ENCODE data around the gene CLMN.
"Not testable (repeated sequence)": the region's sequence is repeated elsewhere in the genome, so short reads cannot be mapped to it uniquely, and the experiment has no call there.

CLMN gene

GRCh38 chr14:95188380-95188779 is 131.3 kb downstream of the CLMN start:
- no peaks in the 10 kb centered on the region for H3K9me3 ChIP-seq (ENCODE audit: control insufficient read depth, low read depth, low read length)
- H3K27me3 ChIP-seq (ENCODE audit: control insufficient read depth, insufficient read depth, low read length), result no peaks in the 10 kb centered on the region
- no peaks in the 10 kb centered on the region for H3K4me1 ChIP-seq (ENCODE audit: control insufficient read depth, low read depth, low read length)
- no peak overlapping the region for H3K27ac ChIP-seq (ENCODE audit: low read length)
- no peaks in the 10 kb centered on the region for H3K36me3 ChIP-seq (ENCODE audit: control insufficient read depth, low read depth, low read length)
- H3K9ac ChIP-seq (ENCODE audit: low read length), result no peak overlapping the region
- no peak overlapping the region for H3K4me3 ChIP-seq (ENCODE audit: low read length)

GRCh38 chr14:95185767-95186392 is 133.8 kb downstream of the CLMN start:
- Histone ChIP-seq H3K27ac (ENCODE audit: low read length) (no peak overlapping the region), H3K9ac (ENCODE audit: low read length) (no peak overlapping the region), H3K9me3 (ENCODE audit: control insufficient read depth, low read depth, low read length) (no peaks in the 10 kb centered on the region), H3K36me3 (ENCODE audit: control insufficient read depth, low read depth, low read length) (no peaks in the 10 kb centered on the region), H3K27me3 (ENCODE audit: control insufficient read depth, insufficient read depth, low read length) (no peaks in the 10 kb centered on the region), H3K4me1 (ENCODE audit: control insufficient read depth, low read depth, low read length) (peaks cover 4% of the 10 kb centered on the region), H3K4me3 (ENCODE audit: low read length) (no peak overlapping the region)

- H3K9ac ChIP-seq (ENCODE audit: low read length), result no peak overlapping the region
- H3K27ac ChIP-seq (ENCODE audit: low read length), result no peak overlapping the region
- H3K4me1 ChIP-seq (ENCODE audit: control insufficient read depth, low read depth, low read length), result peaks cover 4% of the 10 kb centered on the region
- no peaks in the 10 kb centered on the region for H3K9me3 ChIP-seq (ENCODE audit: control insufficient read depth, low read depth, low read length)
- H3K27me3 ChIP-seq (ENCODE audit: control insufficient read depth, insufficient read depth, low read length), result no peaks in the 10 kb centered on the region
- H3K36me3 ChIP-seq (ENCODE audit: control insufficient read depth, low read depth, low read length), result no peaks in the 10 kb centered on the region
- no peak overlapping the region for H3K4me3 ChIP-seq (ENCODE audit: low read length)
Measured at GRCh38 chr14:95185033-95185766, 134.5 kb downstream of the CLMN start.

GRCh38 chr14:95184413-95184790 is 135.3 kb downstream of the CLMN start:
- H3K9ac ChIP-seq (ENCODE audit: low read length), result no peak overlapping the region
- no peaks in the 10 kb centered on the region for H3K27me3 ChIP-seq (ENCODE audit: control insufficient read depth, insufficient read depth, low read length)
- peaks cover 4% of the 10 kb centered on the region for H3K4me1 ChIP-seq (ENCODE audit: control insufficient read depth, low read depth, low read length)
- no peak overlapping the region for H3K4me3 ChIP-seq (ENCODE audit: low read length)
- H3K27ac ChIP-seq (ENCODE audit: low read length), result no peak overlapping the region
- H3K9me3 ChIP-seq (ENCODE audit: control insufficient read depth, low read depth, low read length), result no peaks in the 10 kb centered on the region
- no peaks in the 10 kb centered on the region for H3K36me3 ChIP-seq (ENCODE audit: control insufficient read depth, low read depth, low read length)

GRCh38 chr14:95183532-95184412 is 135.9 kb downstream of the CLMN start:
- no peak overlapping the region for H3K9ac ChIP-seq (ENCODE audit: low read length)
- no peaks in the 10 kb centered on the region for H3K36me3 ChIP-seq (ENCODE audit: control insufficient read depth, low read depth, low read length)
- no peak overlapping the region for H3K27ac ChIP-seq (ENCODE audit: low read length)
- peaks cover 4% of the 10 kb centered on the region for H3K4me1 ChIP-seq (ENCODE audit: control insufficient read depth, low read depth, low read length)
- H3K27me3 ChIP-seq (ENCODE audit: control insufficient read depth, insufficient read depth, low read length), result no peaks in the 10 kb centered on the region
- H3K9me3 ChIP-seq (ENCODE audit: control insufficient read depth, low read depth, low read length), result no peaks in the 10 kb centered on the region
- no peak overlapping the region for H3K4me3 ChIP-seq (ENCODE audit: low read length)

GRCh38 chr14:95183082-95183481 is 136.6 kb downstream of the CLMN start:
- Histone ChIP-seq H3K9ac (ENCODE audit: low read length) (no peak overlapping the region), H3K27me3 (ENCODE audit: control insufficient read depth, insufficient read depth, low read length) (no peaks in the 10 kb centered on the region), H3K9me3 (ENCODE audit: control insufficient read depth, low read depth, low read length) (no peaks in the 10 kb centered on the region), H3K36me3 (ENCODE audit: control insufficient read depth, low read depth, low read length) (no peaks in the 10 kb centered on the region), H3K27ac (ENCODE audit: low read length) (no peak overlapping the region), H3K4me1 (ENCODE audit: control insufficient read depth, low read depth, low read length) (peaks cover 4% of the 10 kb centered on the region), H3K4me3 (ENCODE audit: low read length) (no peak overlapping the region)

GRCh38 chr14:95182379-95182778 is 137.3 kb downstream of the CLMN start:
- H3K27me3 ChIP-seq (ENCODE audit: control insufficient read depth, insufficient read depth, low read length), result no peaks in the 10 kb centered on the region
- no peaks in the 10 kb centered on the region for H3K36me3 ChIP-seq (ENCODE audit: control insufficient read depth, low read depth, low read length)
- no peak overlapping the region for H3K4me3 ChIP-seq (ENCODE audit: low read length)
- H3K9ac ChIP-seq (ENCODE audit: low read length), result no peak overlapping the region
- H3K4me1 ChIP-seq (ENCODE audit: control insufficient read depth, low read depth, low read length), result peaks cover 4% of the 10 kb centered on the region
- H3K27ac ChIP-seq (ENCODE audit: low read length), result no peak overlapping the region
- H3K9me3 ChIP-seq (ENCODE audit: control insufficient read depth, low read depth, low read length), result no peaks in the 10 kb centered on the region

GRCh38 chr14:95180966-95181741 is 138.6 kb downstream of the CLMN start:
- Histone ChIP-seq H3K9me3 (ENCODE audit: control insufficient read depth, low read depth, low read length) (no peaks in the 10 kb centered on the region), H3K27me3 (ENCODE audit: control insufficient read depth, insufficient read depth, low read length) (no peaks in the 10 kb centered on the region), H3K27ac (ENCODE audit: low read length) (no peak overlapping the region), H3K4me3 (ENCODE audit: low read length) (no peak overlapping the region), H3K9ac (ENCODE audit: low read length) (no peak overlapping the region), H3K36me3 (ENCODE audit: control insufficient read depth, low read depth, low read length) (no peaks in the 10 kb centered on the region), H3K4me1 (ENCODE audit: control insufficient read depth, low read depth, low read length) (peaks cover 4% of the 10 kb centered on the region)

GRCh38 chr14:95175670-95176069 is 144.0 kb downstream of the CLMN start:
- not testable (repeated sequence) for H3K27me3 ChIP-seq (ENCODE audit: control insufficient read depth, insufficient read depth, low read length); H3K4me3 ChIP-seq (ENCODE audit: low read length); H3K27ac ChIP-seq (ENCODE audit: low read length); H3K9ac ChIP-seq (ENCODE audit: low read length); H3K36me3 ChIP-seq (ENCODE audit: control insufficient read depth, low read depth, low read length); H3K9me3 ChIP-seq (ENCODE audit: control insufficient read depth, low read depth, low read length); H3K4me1 ChIP-seq (ENCODE audit: control insufficient read depth, low read depth, low read length)

GRCh38 chr14:95174184-95174792 is 145.4 kb downstream of the CLMN start:
- Histone ChIP-seq H3K36me3 (ENCODE audit: control insufficient read depth, low read depth, low read length) (no peaks in the 10 kb centered on the region), H3K27ac (ENCODE audit: low read length) (no peak overlapping the region), H3K4me3 (ENCODE audit: low read length) (no peak overlapping the region), H3K9me3 (ENCODE audit: control insufficient read depth, low read depth, low read length) (no peaks in the 10 kb centered on the region), H3K27me3 (ENCODE audit: control insufficient read depth, insufficient read depth, low read length) (no peaks in the 10 kb centered on the region), H3K9ac (ENCODE audit: low read length) (no peak overlapping the region), H3K4me1 (ENCODE audit: control insufficient read depth, low read depth, low read length) (no peaks in the 10 kb centered on the region)

- no peak overlapping the region for H3K27ac ChIP-seq (ENCODE audit: low read length)
- H3K36me3 ChIP-seq (ENCODE audit: control insufficient read depth, low read depth, low read length), result no peaks in the 10 kb centered on the region
- H3K4me1 ChIP-seq (ENCODE audit: control insufficient read depth, low read depth, low read length), result no peaks in the 10 kb centered on the region
- no peaks in the 10 kb centered on the region for H3K9me3 ChIP-seq (ENCODE audit: control insufficient read depth, low read depth, low read length)
- H3K9ac ChIP-seq (ENCODE audit: low read length), result no peak overlapping the region
- H3K4me3 ChIP-seq (ENCODE audit: low read length), result no peak overlapping the region
- no peaks in the 10 kb centered on the region for H3K27me3 ChIP-seq (ENCODE audit: control insufficient read depth, insufficient read depth, low read length)
Measured at GRCh38 chr14:95173518-95173917, 146.2 kb downstream of the CLMN start.

Measured in iPS-18a (cell line).